K562 (cell line): ENCODE data around the gene DOK1. TPM values are rescaled to one million over a fixed set of nuclear protein-coding genes. Genes with fewer than 3 reads are reported as not detected.

ENCODE experiments used
- CHD2 ChIP-seq: IDR thresholded peaks from 2 replicates; pipeline ENCODE4 v1.6.1; 2011; ENCODE audit warnings: low read depth, low read length
- CREB3L1 ChIP-seq: fragments of 450-650 bp; IDR thresholded peaks from 2 replicates; pipeline ENCODE4 v1.6.1; 2014; ENCODE audit warnings: low read depth, mild to moderate bottlenecking, moderate library complexity, borderline replicate concordance
- DLX4 ChIP-seq: fragments of 250-450 bp; sonication (Bioruptor Pico); IDR thresholded peaks from 2 replicates; pipeline ENCODE4 v1.6.1; 2021; ENCODE audit warnings: mild to moderate bottlenecking
- ETS1 ChIP-seq: conservative IDR thresholded peaks from 2 replicates; pipeline ENCODE4 v1.6.1; 2011; ENCODE audit warnings: low read depth, mild to moderate bottlenecking, low read length; ENCODE audit not compliant: control insufficient read depth
- JUND ChIP-seq, 2 experiments: IDR thresholded peaks; 2 replicates in 1 of 2; 3 replicates in 1 of 2; pipeline ENCODE4 v1.6.1; 2011; ENCODE audit warnings: borderline replicate concordance in 2 of 2, low read depth in 2 of 2, low read length in 2 of 2, improper control_type of control experiment in 1 of 2, missing biosample characterization in 1 of 2, missing genetic modification characterization in 1 of 2, missing genetic modification reagents in 1 of 2
- MBD1 ChIP-seq: fragments of 250-450 bp; sonication (Bioruptor Pico); IDR thresholded peaks from 2 replicates; pipeline ENCODE4 v1.8.0; 2022; ENCODE audit warnings: inconsistent platforms
- MNT ChIP-seq, 2 experiments: fragments of 450-650 bp; conservative IDR thresholded peaks; 2 replicates each; pipeline ENCODE4 v1.6.1; 2017; ENCODE audit warnings: mild to moderate bottlenecking in 2 of 2, moderate library complexity in 2 of 2
- MYC ChIP-seq, 2 experiments: fragments of 250-450 bp in 1 of 2; sonication (Bioruptor Pico) in 1 of 2; IDR thresholded peaks; 2 replicates each; pipeline versions ENCODE4 v1.5.1 to v1.6.1; 2012 to 2021; ENCODE audit warnings: low read depth in 2 of 2, borderline replicate concordance in 1 of 2, improper control_type of control experiment in 1 of 2, low read length in 1 of 2, mild to moderate bottlenecking in 1 of 2, moderate library complexity in 1 of 2
- POLR2A ChIP-seq: fragments of 450-650 bp; conservative IDR thresholded peaks from 2 replicates; pipeline ENCODE4 v1.6.1; 2016
- RBFOX2 ChIP-seq: fragments of 200-400 bp; formaldehyde crosslinking; IDR thresholded peaks from 2 replicates; pipeline ENCODE4 v1.6.1; 2017; ENCODE audit warnings: low read depth, mild to moderate bottlenecking, low read length, moderate library complexity
- SUPT5H ChIP-seq: fragments of 450-650 bp; IDR thresholded peaks from 2 replicates; pipeline ENCODE4 v1.6.1; 2016
- ZBTB2 ChIP-seq: fragments of 450-650 bp; IDR thresholded peaks from 2 replicates; pipeline ENCODE4 v1.6.1; 2016; ENCODE audit warnings: antibody characterized with exemption
- ZBTB33 ChIP-seq: sonication (generic); formaldehyde crosslinking; IDR thresholded peaks from 2 replicates; pipeline ENCODE4 v1.8.1; 2023; ENCODE audit warnings: mild to moderate bottlenecking, missing genetic modification reagents
- polyA plus RNA-seq, 8 experiments: library from polyadenylated mRNA; depleted of rRNA in 4 of 8; stranded (reverse) in 5 of 8; unstranded in 3 of 8; fragments of >200 nt; fragmentation: Nextera tagmentation in 2 of 8; fragmentation: Illumina TruSeq in 1 of 8; extraction: Ambion mirVana in 2 of 8; extraction: Trizol in 1 of 8; gene quantifications; 2 replicates each; pipeline versions ENCODE4 v1.2.1 to v1.2.3, GENCODE V29; 2011 to 2014; ENCODE audit warnings: inconsistent platforms in 1 of 8, missing spikeins in 1 of 8
- total RNA-seq, 7 experiments: library from RNA; depleted of rRNA in 6 of 7; stranded (reverse); fragments of >200 nt in 6 of 7; fragmentation: Illumina TruSeq in 2 of 7; extraction: Trizol in 2 of 7; gene quantifications; 2 replicates each; pipeline versions ENCODE4 v1.2.1 to v1.2.3, GENCODE V29; 2011 to 2021; ENCODE audit warnings: low replicate concordance in 1 of 7

DOK1 gene
- total and polyA plus RNA-seq, 9 of the 15 experiments (the other 6 are each of a cell fraction or from before 2014, with no cell fraction given) = 0.59 to 36.4 (median 16.1) TPM

- TF ChIP-seq CREB3L1 (peak; percentile 45; the same call in 1 of the 2 replicates), CHD2 (peak; percentile 67), MBD1 (CRISPR knock-in tag) (0 out of 2 replicates have a peak, but pooled peaks have one; percentile 81), RBFOX2 (peak; percentile 87), DLX4 (CRISPR knock-in tag) (no peak), MNT (conservative IDR thresholded peaks at IDR 0.05) (peak in 1 of 2 experiments; percentile 43; a peak in 2 of 4 replicates), JUND (IDR thresholded peaks at IDR 0.05; ENCODE audit: borderline replicate concordance, low read depth, low read length) (0 out of 2 replicates have a peak, but pooled peaks have one; percentile 23), JUND (tag; IDR thresholded peaks at IDR 0.05; ENCODE audit: borderline replicate concordance, low read depth, low read length) (no peak; the same call in 2 of the 3 replicates), SUPT5H (peak; percentile 60), POLR2A (peak; percentile 69; the same call in 1 of the 2 replicates), ZBTB33 (peak; percentile 96), ZBTB2 (0 out of 2 replicates have a peak, but pooled peaks have one; percentile 27), ETS1 (0 out of 2 replicates have a peak, but pooled peaks have one; percentile 30), MYC (IDR thresholded peaks at IDR 0.05; ENCODE audit: low read depth, low read length) (peak; percentile 67; the same call in 1 of the 2 replicates), MYC (CRISPR knock-in tag; IDR thresholded peaks at IDR 0.05; ENCODE audit: borderline replicate concordance, low read depth) (no peak)
These were observed 5.4 kb upstream of the DOK1 start (continued) for GRCh38 chr2:74548900-74549826.
